Body of pancreas (tissue), 4 donors: ENCODE results near the gene DUSP6. TPM values are rescaled to one million over a fixed set of nuclear protein-coding genes. Genes with fewer than 3 reads are reported as not detected.

Experiments
- ATAC-seq: fragments of 150-250 bp; one replicate; pipeline ENCODE4 v1.9.1; 2016
- DNase-seq, 4 donors: peaks; one replicate each; pipeline ENCODE4 v3.0.0-alpha.2; 2019
- H3K27ac ChIP-seq, 4 donors: fragments of 200-600 bp; sonication (generic); 1 replicate in 3 of 4; 2 replicates in 1 of 4; pipeline versions ENCODE4 v1.5.1 to v1.6.1; 2016 to 2019; ENCODE audit warnings: mild to moderate bottlenecking in 1 of 4, mixed read lengths in 1 of 4, moderate library complexity in 1 of 4
- H3K27me3 ChIP-seq, 2 donors: fragments of 200-600 bp; sonication (generic); one replicate each; pipeline ENCODE4 v1.6.0; 2016; ENCODE audit warnings: mild to moderate bottlenecking in 1 of 2
- H3K36me3 ChIP-seq, 2 donors: fragments of 200-600 bp; sonication (generic); replicated peaks in 1 of 2; 2 replicates each; pipeline ENCODE4 v1.5.1; 2016; ENCODE audit warnings: low read depth in 2 of 2; ENCODE audit not compliant: insufficient read depth in 1 of 2
- H3K4me1 ChIP-seq: fragments of 200-600 bp; sonication (generic); one replicate; pipeline ENCODE4 v1.6.0; 2016
- H3K4me3 ChIP-seq, 2 donors: fragments of 200-600 bp; sonication (generic); 1 replicate in 1 of 2; 2 replicates in 1 of 2; pipeline ENCODE4 v1.5.1; 2016 to 2019
- H3K9me3 ChIP-seq, 3 donors: fragments of 200-600 bp; sonication (generic); 1 replicate in 2 of 3; 2 replicates in 1 of 3; pipeline ENCODE4 v1.5.1; 2016
- POLR2A ChIP-seq, 3 donors: fragments of 450-650 bp; IDR thresholded peaks; one replicate each; pipeline ENCODE4 v1.6.1; 2016; ENCODE audit warnings: antibody characterized with exemption in 3 of 3, mild to moderate bottlenecking in 2 of 3
- WGBS, 2 donors: methylation state at CpG; one replicate each; pipeline ENCODE4 v1.1.5; 2017; 5-methylcytosine and 5-hydroxymethylcytosine counted together
- intact Hi-C: fragments of 100-400 bp; cut with DNase I; formaldehyde crosslinking; loops from one replicate; pipeline ENCODE4 v1.15.1; 2023
- total RNA-seq, 2 donors: library from RNA; depleted of rRNA; stranded (reverse); fragments of >200 nt; gene quantifications; one replicate each; pipeline ENCODE4 v1.1.0, GENCODE V29; 2016
- TF ChIP-seq, protein P1 (sequence below), 7 experiments: fragments of 450-650 bp in 4 of 7; fragments of 200-600 bp in 3 of 7; sonication (generic) in 3 of 7; IDR thresholded peaks; one replicate each; pipeline ENCODE4 v1.5.1; 2016 to 2019; ENCODE audit warnings: antibody characterized with exemption in 7 of 7

The DUSP6 gene
- total RNA-seq, 2 donors from 2014 or later = 21.3 to 49.8 TPM

GRCh38 chr12:89325495-89325894 is 26.8 kb downstream of the DUSP6 start:
- 72 to 91% methylated on average over 3 of the region's 3 CpGs for WGBS, 2 donors
- no peaks in the 10 kb centered on the region for H3K36me3 ChIP-seq
- no peak overlapping the region for H3K27ac ChIP-seq

DNA sequence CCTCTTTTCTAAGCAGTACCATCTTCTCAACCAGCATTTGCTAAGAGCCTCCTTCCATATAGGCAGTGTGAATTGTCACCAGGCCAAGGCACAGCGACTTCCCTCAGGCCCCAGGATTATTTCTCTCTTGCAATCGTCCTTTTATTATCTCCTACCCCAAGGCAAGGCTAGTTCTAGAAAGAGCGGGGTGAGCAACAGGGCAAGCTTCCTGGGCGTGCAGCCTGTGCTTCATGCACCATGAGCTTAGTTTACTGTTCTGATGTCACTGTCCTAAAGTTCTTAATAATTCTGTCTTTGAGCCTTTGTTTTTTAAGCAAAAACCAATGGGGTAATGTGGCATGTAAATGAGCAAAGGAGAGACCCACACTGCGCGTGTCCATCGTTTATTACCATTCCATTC is 27.9 kb downstream of the DUSP6 start:
- WGBS, 2 donors = 89 to 91% methylated on average over 7 of the region's 7 CpGs
- ATAC-seq = no peak
- Histone ChIP-seq H3K27me3 (no peaks in the 10 kb centered on the region), H3K4me1 (peaks cover 19% of the 10 kb centered on the region), H3K27ac (no peak overlapping the region), H3K4me3 (no peak overlapping the region), H3K36me3 (no peaks in the 10 kb centered on the region), H3K9me3 (no peaks in the 10 kb centered on the region)
- no peak for TF ChIP-seq POLR2A (IDR thresholded peaks at IDR 0.05)
- TF ChIP-seq, protein P1, sequence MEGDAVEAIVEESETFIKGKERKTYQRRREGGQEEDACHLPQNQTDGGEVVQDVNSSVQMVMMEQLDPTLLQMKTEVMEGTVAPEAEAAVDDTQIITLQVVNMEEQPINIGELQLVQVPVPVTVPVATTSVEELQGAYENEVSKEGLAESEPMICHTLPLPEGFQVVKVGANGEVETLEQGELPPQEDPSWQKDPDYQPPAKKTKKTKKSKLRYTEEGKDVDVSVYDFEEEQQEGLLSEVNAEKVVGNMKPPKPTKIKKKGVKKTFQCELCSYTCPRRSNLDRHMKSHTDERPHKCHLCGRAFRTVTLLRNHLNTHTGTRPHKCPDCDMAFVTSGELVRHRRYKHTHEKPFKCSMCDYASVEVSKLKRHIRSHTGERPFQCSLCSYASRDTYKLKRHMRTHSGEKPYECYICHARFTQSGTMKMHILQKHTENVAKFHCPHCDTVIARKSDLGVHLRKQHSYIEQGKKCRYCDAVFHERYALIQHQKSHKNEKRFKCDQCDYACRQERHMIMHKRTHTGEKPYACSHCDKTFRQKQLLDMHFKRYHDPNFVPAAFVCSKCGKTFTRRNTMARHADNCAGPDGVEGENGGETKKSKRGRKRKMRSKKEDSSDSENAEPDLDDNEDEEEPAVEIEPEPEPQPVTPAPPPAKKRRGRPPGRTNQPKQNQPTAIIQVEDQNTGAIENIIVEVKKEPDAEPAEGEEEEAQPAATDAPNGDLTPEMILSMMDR (IDR thresholded peaks at IDR 0.05) = no peak
- DNase-seq = no peak
- intact Hi-C loops = no loop called here

More at GRCh38 chr12:89325495-89325894, 26.8 kb downstream of the DUSP6 start:
- TF ChIP-seq, protein P1 (IDR thresholded peaks at IDR 0.05) = no peak
- TF ChIP-seq POLR2A (IDR thresholded peaks at IDR 0.05) = no peak
- Histone ChIP-seq H3K4me1 (peaks cover 19% of the 10 kb centered on the region), H3K4me3 (no peak overlapping the region), H3K27me3 (no peaks in the 10 kb centered on the region), H3K9me3 (no peaks in the 10 kb centered on the region)
- ATAC-seq (no peak), DNase-seq (no peak)
- intact Hi-C loops = no loop called here

- TF ChIP-seq, protein P1 (IDR thresholded peaks at IDR 0.05) = no peak
- no peak for TF ChIP-seq POLR2A (IDR thresholded peaks at IDR 0.05)
- ATAC-seq (no peak), DNase-seq (no peak)
- Histone ChIP-seq H3K36me3 (no peaks in the 10 kb centered on the region), H3K4me1 (peaks cover 19% of the 10 kb centered on the region), H3K4me3 (no peak overlapping the region), H3K27ac (no peak overlapping the region), H3K27me3 (no peaks in the 10 kb centered on the region), H3K9me3 (no peaks in the 10 kb centered on the region)
- intact Hi-C loops = no loop called here
- 76 to 94% methylated on average over 3 of the region's 3 CpGs for WGBS, 2 donors
Observed at GRCh38 chr12:89323568-89324218, 28.6 kb downstream of the DUSP6 start.

- TF ChIP-seq POLR2A (IDR thresholded peaks at IDR 0.05) = no peak
- TF ChIP-seq, protein P1 (IDR thresholded peaks at IDR 0.05) = no peak
- no peak overlapping the region for H3K27ac ChIP-seq
- no peaks in the 10 kb centered on the region for H3K9me3 ChIP-seq
- H3K27me3 ChIP-seq = no peaks in the 10 kb centered on the region
- WGBS, 2 donors = 96 to 97% methylated on average over 1 of the region's 1 CpG
- intact Hi-C loops = no loop called here
- H3K36me3 ChIP-seq = no peaks in the 10 kb centered on the region
- H3K4me1 ChIP-seq = peaks cover 20% of the 10 kb centered on the region
- ATAC-seq = no peak
- no peak overlapping the region for H3K4me3 ChIP-seq
- no peak for DNase-seq
Observed at GRCh38 chr12:89320735-89321134, 31.6 kb downstream of the DUSP6 start.

DNA sequence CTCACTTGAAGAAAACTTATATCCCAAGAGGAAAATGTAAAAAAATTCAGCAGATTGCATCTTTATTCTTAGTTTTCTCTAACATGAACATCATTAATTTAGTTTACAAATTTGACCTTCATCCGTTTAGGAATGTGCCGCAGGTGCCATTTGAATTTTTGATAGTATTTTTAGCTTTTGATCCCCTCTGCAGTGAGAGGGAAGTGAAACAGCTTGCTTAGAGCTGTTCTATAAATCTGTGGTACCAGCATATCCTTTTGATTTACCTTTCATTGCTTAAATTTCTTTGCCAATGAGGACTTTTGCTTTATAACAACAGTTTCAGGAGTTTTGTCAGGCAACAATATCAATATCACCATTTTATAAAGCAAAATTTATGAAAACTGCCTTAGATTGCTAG is 32.7 kb downstream of the DUSP6 start:
- no peaks in the 10 kb centered on the region for H3K36me3 ChIP-seq
- H3K9me3 ChIP-seq = no peaks in the 10 kb centered on the region
- no peak for TF ChIP-seq POLR2A (IDR thresholded peaks at IDR 0.05)
- TF ChIP-seq, protein P1 (IDR thresholded peaks at IDR 0.05) = no peak
- H3K27me3 ChIP-seq = no peaks in the 10 kb centered on the region
- DNase-seq (no peak), ATAC-seq (no peak)
- peaks cover 20% of the 10 kb centered on the region for H3K4me1 ChIP-seq
- H3K27ac ChIP-seq = no peak overlapping the region
- H3K4me3 ChIP-seq = no peak overlapping the region
- intact Hi-C loops = no loop called here
- 48 to 67% methylated on average over 2 of the region's 2 CpGs for WGBS, 2 donors
